NCI-H2196 (cell line): ENCODE results near the gene PIK3R4.

Experiments used
- DNase-seq: peaks from one replicate; lab custom pipeline; 2025; ENCODE audit not compliant: unreplicated experiment; lab: John Stamatoyannopoulos, UW

The PIK3R4 gene

DNA sequence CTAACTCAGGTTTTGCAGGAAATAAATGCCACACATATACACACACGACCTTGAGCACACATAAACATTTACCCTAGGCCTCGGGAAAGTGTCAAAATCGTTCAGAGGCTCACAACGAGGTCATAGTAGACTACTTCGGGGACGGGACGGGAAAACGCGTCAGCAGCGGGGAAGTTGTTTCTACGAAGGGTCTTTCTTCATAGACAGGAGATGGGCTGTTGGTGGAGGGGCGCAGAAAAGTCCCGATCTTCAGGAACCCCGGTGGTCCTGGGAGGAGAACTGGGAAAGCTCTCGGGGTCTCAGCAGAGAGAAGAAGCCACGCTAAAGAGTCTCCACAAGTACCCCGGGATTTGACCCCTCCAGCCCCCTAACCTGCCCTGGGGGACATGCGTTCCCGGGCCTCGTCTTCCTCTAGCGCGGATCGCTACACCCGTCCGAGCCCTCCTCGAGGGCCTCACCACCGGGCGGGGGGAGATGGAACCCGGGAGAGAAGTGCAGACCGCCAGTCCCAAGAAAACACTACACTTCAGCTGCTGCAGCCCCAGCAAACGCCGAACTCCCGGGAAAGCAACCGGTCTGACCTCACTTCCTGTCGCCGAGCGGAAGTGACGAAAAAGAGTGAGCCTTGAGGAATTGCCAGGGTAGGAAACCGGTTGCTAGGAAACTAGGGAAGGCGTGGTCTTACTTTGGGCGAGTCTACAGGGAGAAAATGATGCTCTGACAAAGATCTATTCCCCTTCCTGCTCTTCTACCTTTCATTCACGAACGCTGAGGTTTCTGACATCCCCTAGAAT lies at the start of gene PIK3R4:
Gene PIK3R4 (minus strand): TSS at position 584 of the 794 bp plus-strand sequence. CDS start 1,611 bp downstream, outside the sequence.
- peak; percentile 99 for DNase-seq

DNA sequence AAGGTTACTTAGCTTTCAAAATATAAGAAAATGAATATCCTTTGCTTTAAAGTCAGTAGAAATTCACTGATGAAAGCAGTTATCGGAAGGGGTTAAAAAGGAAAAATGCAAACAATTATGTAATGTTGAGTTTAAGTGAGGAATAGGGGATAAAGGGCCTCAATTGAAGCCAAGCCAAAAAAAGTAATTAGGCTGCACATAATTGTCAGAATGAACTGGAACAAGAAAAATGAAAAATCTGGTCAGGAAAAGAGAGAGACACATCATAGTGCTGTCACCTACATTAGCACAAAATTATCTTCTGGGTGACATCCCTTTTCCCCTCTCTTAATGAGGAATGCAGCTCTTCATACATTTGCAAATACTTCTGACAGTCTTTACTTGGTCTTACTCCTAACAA lies 48.8 kb upstream of the PIK3R4 start:
- DNase-seq = no peak

DNA sequence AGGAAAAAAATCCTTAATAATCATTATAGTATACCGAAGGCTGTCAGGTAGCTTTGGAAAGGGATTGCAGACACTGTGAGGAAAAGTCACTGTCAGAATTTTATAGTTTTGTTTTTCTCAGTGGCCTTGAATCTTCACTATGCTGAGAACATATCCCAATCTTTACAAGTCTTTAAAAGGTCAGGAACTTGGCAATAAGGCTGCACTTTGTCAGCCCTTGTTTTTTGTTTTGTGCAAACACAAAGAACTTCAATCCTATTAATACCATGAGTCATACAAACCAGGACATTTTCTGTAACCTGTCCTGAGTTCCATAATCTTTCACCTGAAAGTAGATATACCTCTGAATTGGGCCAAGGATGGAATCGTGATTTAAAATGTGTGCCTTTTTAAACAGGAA lies 45.6 kb upstream of the PIK3R4 start:
- DNase-seq = no peak

- DNase-seq = no peak
Measured at GRCh38 chr3:130789782-130790322, 43.2 kb upstream of the PIK3R4 start.

DNA sequence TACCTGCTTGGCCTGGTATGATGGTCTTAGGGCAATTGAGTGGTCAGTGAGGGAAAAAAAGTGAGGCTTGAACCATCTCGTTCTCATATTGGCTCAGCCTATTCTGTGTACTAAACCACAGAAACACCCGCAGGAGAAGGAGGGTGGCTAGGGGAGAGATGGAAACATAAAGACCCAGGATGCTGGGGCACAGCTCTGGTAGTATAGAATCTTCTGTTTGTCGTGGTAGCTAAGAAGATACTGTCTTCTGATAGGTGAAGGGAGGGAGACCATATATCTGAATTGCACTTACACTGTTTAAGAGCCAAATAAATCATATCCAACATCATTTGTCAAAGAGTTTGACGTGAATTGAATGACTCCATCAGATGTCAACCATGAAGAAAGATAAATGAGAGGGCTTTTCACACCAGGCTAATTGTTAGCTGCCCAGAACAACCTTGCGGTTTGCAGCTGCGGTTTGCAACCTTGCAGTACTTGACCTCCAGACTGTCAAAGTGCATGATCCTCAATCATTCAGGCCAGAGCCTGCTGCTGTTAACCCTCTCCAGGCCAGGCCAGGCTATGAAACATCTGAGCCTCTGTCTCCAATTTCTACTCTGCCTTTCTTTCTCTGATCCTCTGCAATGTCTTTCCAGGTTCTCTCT lies 40.9 kb upstream of the PIK3R4 start:
- DNase-seq = peak; percentile 46

DNA sequence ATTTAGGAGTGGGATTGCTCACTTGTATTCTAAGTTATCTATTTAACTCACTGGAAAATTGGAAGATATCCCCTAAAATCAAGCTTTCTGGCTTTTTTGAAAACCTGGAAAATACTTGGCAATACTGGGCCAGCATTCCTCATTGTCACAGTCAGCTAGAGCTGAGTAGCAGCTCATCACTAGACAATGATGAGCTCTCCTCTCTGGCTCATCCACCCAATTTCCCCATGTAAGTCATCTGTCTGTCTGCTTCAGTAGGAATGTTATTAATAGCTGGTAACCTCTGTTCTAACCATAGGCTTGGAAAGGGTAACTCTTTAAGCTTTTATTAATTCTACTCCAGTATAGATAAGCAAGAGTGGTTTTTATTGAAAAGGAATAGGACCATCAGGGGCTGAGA lies 39.7 kb upstream of the PIK3R4 start:
- no peak for DNase-seq

DNA sequence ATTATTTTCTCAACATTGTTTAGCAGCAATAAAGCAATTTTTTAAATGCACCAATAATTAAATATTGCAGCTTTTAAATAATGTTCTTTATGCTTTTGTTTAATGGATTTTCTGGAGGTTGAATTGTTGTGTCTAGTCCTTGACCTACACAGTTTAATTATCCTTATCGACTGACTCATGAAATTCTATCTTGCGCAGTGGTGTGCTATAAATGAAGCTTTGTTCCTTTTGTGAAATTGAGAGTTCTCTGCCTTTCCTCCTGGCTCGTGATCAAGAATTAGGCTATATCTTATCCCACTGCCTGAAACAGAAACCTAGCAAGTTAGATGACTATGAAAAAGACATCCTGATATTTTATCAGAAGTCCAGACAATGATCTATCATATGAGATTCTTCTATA lies 37.0 kb upstream of the PIK3R4 start:
- DNase-seq = peak; percentile 80

DNA sequence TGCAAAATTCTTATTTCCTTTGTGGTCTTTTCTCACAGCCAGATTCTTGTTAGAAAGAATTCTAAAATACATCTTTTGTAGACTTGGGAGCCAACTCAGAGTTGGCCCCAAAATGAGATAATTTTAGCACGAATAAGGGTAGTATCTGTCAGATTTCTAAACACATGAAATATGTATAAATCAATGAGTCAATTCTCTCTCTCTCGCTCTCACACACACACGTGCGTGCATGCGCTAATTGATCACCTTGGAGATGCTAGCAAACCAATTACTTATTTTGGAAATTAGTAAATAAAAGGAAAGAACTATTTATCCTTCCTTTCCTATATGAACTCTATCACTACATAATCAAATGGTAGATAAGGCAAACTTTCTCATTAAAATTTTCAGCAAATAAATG lies 32.9 kb upstream of the PIK3R4 start:
- no peak for DNase-seq

GRCh38 chr3:130779031-130779430 lies 32.4 kb upstream of the PIK3R4 start:
- DNase-seq = peak; percentile 29

GRCh38 chr3:130773366-130773765 lies 26.7 kb upstream of the PIK3R4 start:
- no peak for DNase-seq

DNA sequence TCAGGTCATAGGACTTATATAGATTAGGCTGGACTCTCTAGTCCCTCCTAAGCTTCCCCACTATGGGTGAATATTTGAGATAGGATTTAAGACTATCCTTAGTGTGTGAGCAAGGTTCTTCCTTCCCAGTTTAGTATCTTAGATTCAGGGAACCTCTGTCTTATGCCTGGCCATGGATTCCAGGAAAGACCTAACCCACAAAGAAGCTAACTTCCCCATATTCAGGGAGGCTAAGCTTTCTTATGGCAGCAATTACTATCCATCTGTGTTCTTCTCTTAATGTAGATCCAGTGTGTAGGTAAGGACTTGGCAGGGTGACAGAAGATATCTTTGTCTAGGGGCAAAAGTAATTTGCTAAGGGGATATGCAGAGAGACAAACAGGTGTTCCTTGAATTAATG lies 25.5 kb upstream of the PIK3R4 start:
- DNase-seq = no peak

- no peak for DNase-seq
Measured at GRCh38 chr3:130770644-130771043, 24.0 kb upstream of the PIK3R4 start.

DNA sequence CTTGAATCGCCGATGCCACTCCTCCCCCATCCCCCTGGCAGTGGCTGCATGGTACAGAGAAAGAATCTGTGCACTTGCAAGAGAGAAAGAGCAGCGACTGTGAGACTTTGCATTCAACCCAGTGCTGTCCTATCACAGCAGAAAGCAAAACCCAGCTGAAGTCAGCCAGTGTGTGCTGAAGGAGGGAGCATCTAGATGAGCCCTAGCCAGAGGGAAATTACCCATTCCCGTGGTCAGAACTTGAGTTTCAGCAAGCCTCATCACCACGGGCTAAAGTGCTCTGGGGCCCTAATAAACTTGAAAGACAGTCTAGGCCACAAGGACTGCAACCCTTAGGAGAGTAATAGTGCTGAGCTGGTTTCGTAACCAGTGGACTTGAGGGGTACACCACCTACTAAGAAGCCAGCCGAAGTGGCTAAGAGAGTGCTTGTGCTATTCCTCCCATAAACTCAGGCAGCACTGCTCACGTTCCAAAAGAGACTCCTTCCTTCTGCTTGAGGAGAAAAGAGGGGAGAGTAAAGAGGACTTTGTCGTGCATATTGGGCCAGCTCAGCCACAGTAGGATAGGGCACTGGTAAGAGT lies 15.2 kb upstream of the PIK3R4 start:
- DNase-seq = no peak

DNA sequence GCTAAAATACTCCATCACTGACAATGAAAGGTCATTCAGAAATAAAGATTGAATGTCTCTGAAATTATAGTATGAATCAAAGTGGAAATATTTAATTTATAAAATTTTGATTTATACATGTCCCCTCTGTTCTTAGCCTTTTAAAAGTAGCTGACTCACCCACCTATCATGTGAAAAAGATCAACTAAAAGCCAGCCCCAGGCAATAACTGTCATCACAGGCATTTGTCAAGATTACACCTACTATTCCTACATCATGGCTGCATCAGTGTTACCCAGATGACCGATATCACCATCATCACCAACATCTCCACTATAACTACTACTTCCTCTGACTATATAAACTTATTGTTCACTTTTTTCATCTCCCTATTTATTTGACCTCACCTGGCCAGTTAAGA lies 14.3 kb upstream of the PIK3R4 start:
- DNase-seq = no peak

GRCh38 chr3:130759692-130760338 lies 13.2 kb upstream of the PIK3R4 start:
- DNase-seq = peak; percentile 85

GRCh38 chr3:130758624-130759369 lies 12.2 kb upstream of the PIK3R4 start:
- no peak for DNase-seq

DNA sequence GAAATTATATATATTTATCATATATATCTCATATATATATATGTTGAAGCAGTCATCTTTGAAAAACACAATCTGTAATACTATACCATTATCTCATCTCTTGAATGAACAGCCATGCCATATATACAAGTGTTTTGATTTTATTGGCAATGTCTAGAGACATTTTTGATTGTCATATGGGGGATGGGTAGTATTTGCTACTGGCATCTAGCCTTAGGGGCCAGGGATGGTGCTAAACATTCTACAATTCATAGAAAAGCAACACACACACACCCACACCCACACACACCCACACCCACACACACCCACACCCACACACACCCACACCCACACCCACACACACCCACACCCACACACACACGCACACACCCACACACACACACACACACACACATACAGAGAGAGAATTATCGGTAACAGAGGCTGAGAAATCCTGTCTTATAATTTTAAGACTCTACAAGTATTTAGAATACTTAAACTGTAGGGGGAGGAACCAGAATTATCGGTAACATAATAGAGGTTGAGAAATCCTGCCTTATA lies 11.1 kb upstream of the PIK3R4 start:
- DNase-seq = no peak

- DNase-seq = no peak
Measured at GRCh38 chr3:130755666-130756065, 9.0 kb upstream of the PIK3R4 start.

- DNase-seq = no peak
Measured at GRCh38 chr3:130748981-130749380, 2.4 kb upstream of the PIK3R4 start.

DNA sequence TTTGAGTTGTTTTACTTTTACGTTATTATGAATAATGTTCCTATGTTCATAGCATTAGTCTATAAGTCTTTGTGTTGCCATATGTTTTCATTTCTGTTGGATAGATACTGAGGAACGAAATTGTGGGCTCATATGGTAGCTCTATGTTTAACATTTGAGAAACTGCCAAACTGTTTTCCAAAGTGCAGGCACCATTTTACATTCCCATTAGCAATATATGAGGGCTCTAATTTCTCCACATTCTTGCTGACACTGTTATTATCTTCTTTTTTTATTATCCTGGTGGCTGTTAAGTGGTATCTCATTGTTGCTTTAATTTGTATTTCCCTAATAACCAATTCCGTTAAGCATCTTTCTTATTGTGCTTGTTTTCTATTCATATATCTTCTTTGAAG lies 1.8 kb upstream of the PIK3R4 start:
- DNase-seq = no peak

DNA sequence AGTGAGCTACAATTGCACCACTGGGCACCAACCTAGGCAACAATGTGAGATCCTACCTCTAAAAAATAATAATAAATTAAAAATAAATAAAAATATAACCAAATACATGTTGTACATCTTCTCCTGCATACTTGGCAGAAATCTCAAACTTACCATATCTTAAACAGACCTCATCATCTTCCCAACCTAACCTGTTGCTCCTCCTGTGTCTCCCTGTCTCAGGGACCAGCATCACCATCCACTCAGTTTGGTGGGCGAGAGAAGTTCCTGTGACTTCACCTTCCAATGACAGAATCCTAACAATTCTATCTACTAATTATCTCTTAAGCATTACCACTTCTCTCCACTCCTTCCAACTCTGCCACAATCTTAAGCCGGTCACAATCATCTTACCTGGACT lies 3.3 kb downstream of the PIK3R4 start:
- DNase-seq = no peak
